Sigmoid colon (tissue), 4 donors: Measurements from ENCODE around the gene ZNF24.

Experiments
- CTCF ChIP-seq, 4 experiments: fragments of 450-650 bp in 3 of 4; fragments of 200-600 bp in 1 of 4; IDR thresholded peaks; one replicate each; pipeline ENCODE4 v1.5.1; 2016 to 2019; ENCODE audit warnings: antibody characterized with exemption in 4 of 4, mild to moderate bottlenecking in 3 of 4, moderate library complexity in 2 of 4
- EP300 ChIP-seq, 4 donors: sonication (generic); formaldehyde crosslinking; IDR thresholded peaks; one replicate each; pipeline ENCODE4 v1.6.1; 2017; ENCODE audit warnings: antibody characterized with exemption in 4 of 4
- POLR2A ChIP-seq, 2 donors: fragments of 450-650 bp; IDR thresholded peaks; one replicate each; pipeline ENCODE4 v1.6.1; 2016; ENCODE audit warnings: antibody characterized with exemption in 2 of 2, mild to moderate bottlenecking in 2 of 2, moderate library complexity in 2 of 2

- TF ChIP-seq POLR2A (IDR thresholded peaks at IDR 0.05) = no peak
- TF ChIP-seq CTCF (IDR thresholded peaks at IDR 0.05) = no peak
- no peak for TF ChIP-seq EP300 (IDR thresholded peaks at IDR 0.05)
These were observed 60.1 kb downstream of the ZNF24 start for GRCh38 chr18:35283923-35284794.
